Mesenchymal stem cell (in vitro differentiated cells and primary cell): ENCODE results near the gene NXPH1.
A peak's percentile ranks its signal among the peaks of the same experiment; 100 is the strongest.

Source experiments
- DNase-seq: peaks from one replicate; pipeline ENCODE4 v3.0.0-alpha.2; 2013
- H2AFZ ChIP-seq: one replicate; pipeline ENCODE4 v1.6.1; 2013; ENCODE audit warnings: low read depth, mild to moderate bottlenecking, control low read depth, inconsistent platforms, low read length, moderate library complexity
- H2AK5ac ChIP-seq: 2 replicates; pipeline ENCODE4 v1.6.1; 2013; ENCODE audit warnings: low read length, moderate library complexity, mild to moderate bottlenecking, inconsistent platforms; ENCODE audit not compliant: severe bottlenecking
- H2BK120ac ChIP-seq: one replicate; pipeline ENCODE4 v1.6.1; 2013; ENCODE audit warnings: low read depth, mild to moderate bottlenecking, inconsistent platforms, low read length, moderate library complexity
- H2BK12ac ChIP-seq, 2 experiments: one replicate each; pipeline ENCODE4 v1.6.1; 2013; ENCODE audit warnings: inconsistent platforms in 2 of 2, low read length in 2 of 2, mild to moderate bottlenecking in 2 of 2, moderate library complexity in 2 of 2, control low read depth in 1 of 2
- H2BK15ac ChIP-seq: one replicate; pipeline ENCODE4 v1.6.1; 2013; ENCODE audit warnings: mild to moderate bottlenecking, low read depth, inconsistent platforms; ENCODE audit not compliant: poor library complexity, severe bottlenecking
- H2BK5ac ChIP-seq: 2 replicates; pipeline ENCODE4 v1.6.1; 2013; ENCODE audit warnings: low read depth, mild to moderate bottlenecking, low read length, control low read depth, inconsistent platforms; ENCODE audit not compliant: poor library complexity, severe bottlenecking
- H3K14ac ChIP-seq, 2 experiments: one replicate each; pipeline ENCODE4 v1.6.1; 2013; ENCODE audit warnings: inconsistent platforms in 2 of 2, low read length in 2 of 2, control low read depth in 1 of 2, mild to moderate bottlenecking in 1 of 2, moderate library complexity in 1 of 2
- H3K18ac ChIP-seq, 2 experiments: one replicate each; pipeline ENCODE4 v1.6.1; 2013; ENCODE audit warnings: inconsistent platforms in 2 of 2, low read length in 2 of 2, control low read depth in 1 of 2, low read depth in 1 of 2, mild to moderate bottlenecking in 1 of 2
- H3K23ac ChIP-seq, 2 experiments: one replicate each; pipeline ENCODE4 v1.6.1; 2013; ENCODE audit warnings: inconsistent platforms in 2 of 2, low read length in 2 of 2, mild to moderate bottlenecking in 2 of 2, moderate library complexity in 2 of 2, control low read depth in 1 of 2
- H3K27ac ChIP-seq: 2 replicates; pipeline ENCODE4 v1.5.1; 2013; ENCODE audit warnings: mild to moderate bottlenecking, moderate library complexity, low read length, control low read depth, inconsistent platforms; ENCODE audit not compliant: poor library complexity, severe bottlenecking
- H3K27me3 ChIP-seq, 2 experiments: 2 replicates each; pipeline versions ENCODE4 v1.6.1 to v1.7.0; 2013; ENCODE audit warnings: low read length in 2 of 2, mild to moderate bottlenecking in 2 of 2, moderate library complexity in 2 of 2, control low read depth in 1 of 2, inconsistent platforms in 1 of 2; ENCODE audit not compliant: control insufficient read depth in 1 of 2, insufficient read depth in 1 of 2
- H3K36me3 ChIP-seq, 2 experiments: 2 replicates each; pipeline versions ENCODE4 v1.6.1 to v1.7.0; 2013; ENCODE audit warnings: low read length in 2 of 2, control low read depth in 1 of 2, inconsistent platforms in 1 of 2, low read depth in 1 of 2, mild to moderate bottlenecking in 1 of 2; ENCODE audit not compliant: insufficient read depth in 2 of 2, control insufficient read depth in 1 of 2
- H3K4ac ChIP-seq, 2 experiments: one replicate each; pipeline ENCODE4 v1.6.1; 2013; ENCODE audit warnings: inconsistent platforms in 2 of 2, low read length in 2 of 2, mild to moderate bottlenecking in 2 of 2, moderate library complexity in 2 of 2, control low read depth in 1 of 2, low read depth in 1 of 2
- H3K4me1 ChIP-seq: 2 replicates; pipeline ENCODE4 v1.6.1; 2013; ENCODE audit warnings: low read depth, low read length, control low read depth; ENCODE audit not compliant: control insufficient read depth, insufficient read depth
- H3K4me2 ChIP-seq: 2 replicates; pipeline ENCODE4 v1.6.1; 2013; ENCODE audit warnings: low read length, mild to moderate bottlenecking, inconsistent platforms; ENCODE audit not compliant: poor library complexity, severe bottlenecking
- H3K4me3 ChIP-seq, 2 experiments: 2 replicates each; pipeline versions ENCODE4 v1.5.1 to v1.7.0; 2013; ENCODE audit warnings: low read length in 2 of 2, mild to moderate bottlenecking in 2 of 2, control low read depth in 1 of 2, low read depth in 1 of 2; ENCODE audit not compliant: insufficient read depth in 1 of 2
- H3K79me1 ChIP-seq: replicated peaks from 2 replicates; pipeline ENCODE4 v1.6.1; 2013; ENCODE audit warnings: mild to moderate bottlenecking, control low read depth, low read length, inconsistent platforms; ENCODE audit not compliant: poor library complexity, severe bottlenecking
- H3K9ac ChIP-seq: 2 replicates; pipeline ENCODE4 v1.7.0; 2013; ENCODE audit warnings: mild to moderate bottlenecking, low read length, moderate library complexity
- H3K9me3 ChIP-seq: 2 replicates; pipeline ENCODE4 v1.7.0; 2013; ENCODE audit warnings: mild to moderate bottlenecking, low read length; ENCODE audit not compliant: control insufficient read depth
- H4K8ac ChIP-seq: one replicate; pipeline ENCODE4 v1.6.1; 2013; ENCODE audit warnings: inconsistent platforms, mild to moderate bottlenecking, low read length, moderate library complexity
- H4K91ac ChIP-seq: one replicate; pipeline ENCODE4 v1.6.1; 2013; ENCODE audit warnings: mild to moderate bottlenecking, low read length, inconsistent platforms
- WGBS: methylation state at CpG from one replicate; pipeline ENCODE4 v1.1.7; 2013; ENCODE audit warnings: mixed read lengths; 5-methylcytosine and 5-hydroxymethylcytosine counted together

The NXPH1 gene

GRCh38 chr7:8480527-8480926 lies 47.1 kb downstream of the NXPH1 start:
- Histone ChIP-seq H3K4me3 (no peak overlapping the region), H3K27me3 (no peaks in the 10 kb centered on the region), H3K23ac (no peak overlapping the region), H3K36me3 (no peaks in the 10 kb centered on the region), H2BK15ac (no peak overlapping the region), H2AFZ (no peak overlapping the region), H4K8ac (no peak overlapping the region), H3K27ac (no peak overlapping the region), H3K9ac (no peak overlapping the region), H4K91ac (no peak overlapping the region), H3K4me1 (no peaks in the 10 kb centered on the region), H2BK120ac (no peak overlapping the region), H2AK5ac (no peak overlapping the region), H3K4me2 (no peak overlapping the region), H3K18ac (no peak overlapping the region), H3K4ac (no peak overlapping the region), H3K79me1 (no peaks in the 10 kb centered on the region), H3K14ac (no peak overlapping the region), H3K9me3 (peaks cover 41% of the 10 kb centered on the region), H2BK5ac (no peak overlapping the region), H2BK12ac (no peak overlapping the region)
- peak; percentile 79 for DNase-seq
- WGBS: 19% methylated on average over 3 of the region's 3 CpGs

- H3K4me1 ChIP-seq: no peaks in the 10 kb centered on the region
- H2BK5ac ChIP-seq: no peak overlapping the region
- no peaks in the 10 kb centered on the region for H3K79me1 ChIP-seq
- H2AK5ac ChIP-seq: no peak overlapping the region
- H3K4me3 ChIP-seq: no peak overlapping the region
- peak; percentile 6 for DNase-seq
- no peak overlapping the region for H3K27ac ChIP-seq
- H2BK120ac ChIP-seq: no peak overlapping the region
- WGBS: 34% methylated on average over 2 of the region's 2 CpGs
- no peak overlapping the region for H3K23ac ChIP-seq
- no peak overlapping the region for H4K8ac ChIP-seq
- peaks cover 36% of the 10 kb centered on the region for H3K9me3 ChIP-seq
- no peak overlapping the region for H2AFZ ChIP-seq
- no peak overlapping the region for H3K18ac ChIP-seq
- no peak overlapping the region for H3K4ac ChIP-seq
- no peak overlapping the region for H2BK15ac ChIP-seq
- no peak overlapping the region for H3K14ac ChIP-seq
- no peak overlapping the region for H2BK12ac ChIP-seq
- H4K91ac ChIP-seq: no peak overlapping the region
- H3K36me3 ChIP-seq: no peaks in the 10 kb centered on the region
- no peaks in the 10 kb centered on the region for H3K27me3 ChIP-seq
- H3K4me2 ChIP-seq: no peak overlapping the region
- H3K9ac ChIP-seq: no peak overlapping the region
Observed at GRCh38 chr7:8481096-8481495, 47.7 kb downstream of the NXPH1 start.

GRCh38 chr7:8481752-8482446 lies 48.5 kb downstream of the NXPH1 start:
- Histone ChIP-seq H3K4ac (peak overlapping the region in 1 of 2 experiments; percentile 13), H3K4me2 (no peak overlapping the region), H2BK15ac (no peak overlapping the region), H2BK5ac (no peak overlapping the region), H3K18ac (peak overlapping the region; percentile 37 to 49), H3K14ac (peak overlapping the region in 1 of 2 experiments; percentile 55), H3K27me3 (no peaks in the 10 kb centered on the region), H3K27ac (no peak overlapping the region), H3K36me3 (no peaks in the 10 kb centered on the region), H3K4me3 (no peak overlapping the region), H4K91ac (peak overlapping the region; percentile 56), H2AFZ (no peak overlapping the region), H3K4me1 (no peaks in the 10 kb centered on the region), H2BK120ac (no peak overlapping the region), H3K23ac (no peak overlapping the region), H3K9ac (no peak overlapping the region), H2BK12ac (no peak overlapping the region), H3K79me1 (no peaks in the 10 kb centered on the region), H3K9me3 (peaks cover 29% of the 10 kb centered on the region), H4K8ac (no peak overlapping the region), H2AK5ac (no peak overlapping the region)
- WGBS: 33% methylated on average over 4 of the region's 4 CpGs
- DNase-seq: peak; percentile 64

- H2BK5ac ChIP-seq: no peak overlapping the region
- H2BK12ac ChIP-seq: no peak overlapping the region
- no peak for DNase-seq
- H3K27me3 ChIP-seq: no peaks in the 10 kb centered on the region
- no peak overlapping the region for H3K4me3 ChIP-seq
- no peak overlapping the region for H2AK5ac ChIP-seq
- H3K4me1 ChIP-seq: no peaks in the 10 kb centered on the region
- no peak overlapping the region for H3K23ac ChIP-seq
- H4K91ac ChIP-seq: no peak overlapping the region
- WGBS: 24% methylated on average over 2 of the region's 4 CpGs
- no peak overlapping the region for H2AFZ ChIP-seq
- H3K18ac ChIP-seq: no peak overlapping the region
- no peaks in the 10 kb centered on the region for H3K36me3 ChIP-seq
- no peak overlapping the region for H3K4me2 ChIP-seq
- H3K9ac ChIP-seq: no peak overlapping the region
- no peak overlapping the region for H2BK120ac ChIP-seq
- no peak overlapping the region for H3K27ac ChIP-seq
- H3K79me1 ChIP-seq: no peaks in the 10 kb centered on the region
- H4K8ac ChIP-seq: no peak overlapping the region
- H2BK15ac ChIP-seq: no peak overlapping the region
- H3K4ac ChIP-seq: no peak overlapping the region
- H3K9me3 ChIP-seq: peaks cover 10% of the 10 kb centered on the region
- H3K14ac ChIP-seq: no peak overlapping the region
Observed at GRCh38 chr7:8490391-8491045, 57.1 kb downstream of the NXPH1 start.
